ENCODE results near the gene OPN1MW2. TPM values are rescaled to one million over a fixed set of nuclear protein-coding genes. Genes with fewer than 3 reads are reported as not detected.
"Not testable (repeated sequence)": the region's sequence is repeated elsewhere in the genome, so short reads cannot be mapped to it uniquely, and the experiment has no call there.

OPN1MW2 gene
- not detected for total RNA-seq
- long read RNA-seq: 0 reads

GRCh38 chrX:154219456-154219855 is at the start of gene OPN1MW2:
Gene OPN1MW2, plus strand, starts transcription at chrX:154219756. Its CDS starts 60 bp downstream, at chrX:154219816.
- DNase-seq; ATAC-seq (ENCODE audit: poor library complexity); intact Hi-C loops (cut with DNase I): not testable (repeated sequence)

GRCh38 chrX:154172535-154172943 is 47.0 kb upstream of the OPN1MW2 start:
- intact Hi-C loops (cut with DNase I); DNase-seq: not testable (repeated sequence)
- ATAC-seq (ENCODE audit: poor library complexity): peak; percentile 85

- DNase-seq; ATAC-seq (ENCODE audit: poor library complexity); intact Hi-C loops (cut with DNase I): not testable (repeated sequence)
These were observed 45.2 kb upstream of the OPN1MW2 start for GRCh38 chrX:154174356-154174755.

- intact Hi-C loops (cut with DNase I); ATAC-seq (ENCODE audit: poor library complexity); DNase-seq: not testable (repeated sequence)
These were observed 37.3 kb upstream of the OPN1MW2 start, which contains the start of gene OPN1MW for GRCh38 chrX:154182296-154182695. Gene OPN1MW, plus strand, starts transcription at chrX:154182596. Its CDS starts 82 bp downstream, at chrX:154182678.

GRCh38 chrX:154183794-154184193 is 35.8 kb upstream of the OPN1MW2 start:
- DNase-seq; intact Hi-C loops (cut with DNase I); ATAC-seq (ENCODE audit: poor library complexity): not testable (repeated sequence)

- intact Hi-C loops (cut with DNase I); DNase-seq; ATAC-seq (ENCODE audit: poor library complexity): not testable (repeated sequence)
These were observed 26.7 kb upstream of the OPN1MW2 start for GRCh38 chrX:154192846-154193245.

GRCh38 chrX:154194316-154194715 is 25.2 kb upstream of the OPN1MW2 start:
- intact Hi-C loops (cut with DNase I); DNase-seq: not testable (repeated sequence)
- peak; percentile 29 for ATAC-seq (ENCODE audit: poor library complexity)

- intact Hi-C loops (cut with DNase I); ATAC-seq (ENCODE audit: poor library complexity): not testable (repeated sequence)
These were observed 23.1 kb upstream of the OPN1MW2 start for GRCh38 chrX:154196466-154196865.

GRCh38 chrX:154209670-154210418 is 9.7 kb upstream of the OPN1MW2 start:
- intact Hi-C loops (cut with DNase I); DNase-seq: not testable (repeated sequence)
- ATAC-seq (ENCODE audit: poor library complexity): peak; percentile 73

More at GRCh38 chrX:154196466-154196865, 23.1 kb upstream of the OPN1MW2 start:
- not testable (repeated sequence) for DNase-seq

GRCh38 chrX:154211057-154211456 is 8.5 kb upstream of the OPN1MW2 start:
- DNase-seq; ATAC-seq (ENCODE audit: poor library complexity); intact Hi-C loops (cut with DNase I): not testable (repeated sequence)

- DNase-seq; intact Hi-C loops (cut with DNase I); ATAC-seq (ENCODE audit: poor library complexity): not testable (repeated sequence)
These were observed 8.1 kb upstream of the OPN1MW2 start for GRCh38 chrX:154211499-154211898.

GRCh38 chrX:154225292-154225691 is 5.7 kb downstream of the OPN1MW2 start:
- intact Hi-C loops (cut with DNase I); DNase-seq; ATAC-seq (ENCODE audit: poor library complexity): not testable (repeated sequence)

- ATAC-seq (ENCODE audit: poor library complexity); intact Hi-C loops (cut with DNase I); DNase-seq: not testable (repeated sequence)
These were observed 7.2 kb downstream of the OPN1MW2 start for GRCh38 chrX:154226706-154227105.

GRCh38 chrX:154231443-154231842 is 11.9 kb downstream of the OPN1MW2 start:
- DNase-seq; intact Hi-C loops (cut with DNase I): not testable (repeated sequence)
- ATAC-seq (ENCODE audit: poor library complexity): peak; percentile 38

- ATAC-seq (ENCODE audit: poor library complexity); DNase-seq; intact Hi-C loops (cut with DNase I): not testable (repeated sequence)
These were observed 14.1 kb downstream of the OPN1MW2 start for GRCh38 chrX:154233620-154234019.

- ATAC-seq (ENCODE audit: poor library complexity); DNase-seq; intact Hi-C loops (cut with DNase I): not testable (repeated sequence)
These were observed 19.5 kb downstream of the OPN1MW2 start for GRCh38 chrX:154238939-154239559.

- intact Hi-C loops (cut with DNase I); DNase-seq; ATAC-seq (ENCODE audit: poor library complexity): not testable (repeated sequence)
These were observed 20.5 kb downstream of the OPN1MW2 start for GRCh38 chrX:154239982-154240503.

GRCh38 chrX:154247377-154248045 is 28.0 kb downstream of the OPN1MW2 start:
- intact Hi-C loops (cut with DNase I): not testable (repeated sequence)
- ATAC-seq (ENCODE audit: poor library complexity): peak; percentile 91

More at GRCh38 chrX:154247377-154248045, 28.0 kb downstream of the OPN1MW2 start:
- DNase-seq: not testable (repeated sequence)
